HG03064 (cell line): Measurements from ENCODE around the gene NPIPB6.

Experiments used
- ATAC-seq: cut with Tn5 transposase; IDR thresholded peaks from one replicate; pipeline ENCODE4 v1.9.1; 2021; ENCODE audit warnings: low read depth; ENCODE audit not compliant: unreplicated experiment

Gene NPIPB6

DNA sequence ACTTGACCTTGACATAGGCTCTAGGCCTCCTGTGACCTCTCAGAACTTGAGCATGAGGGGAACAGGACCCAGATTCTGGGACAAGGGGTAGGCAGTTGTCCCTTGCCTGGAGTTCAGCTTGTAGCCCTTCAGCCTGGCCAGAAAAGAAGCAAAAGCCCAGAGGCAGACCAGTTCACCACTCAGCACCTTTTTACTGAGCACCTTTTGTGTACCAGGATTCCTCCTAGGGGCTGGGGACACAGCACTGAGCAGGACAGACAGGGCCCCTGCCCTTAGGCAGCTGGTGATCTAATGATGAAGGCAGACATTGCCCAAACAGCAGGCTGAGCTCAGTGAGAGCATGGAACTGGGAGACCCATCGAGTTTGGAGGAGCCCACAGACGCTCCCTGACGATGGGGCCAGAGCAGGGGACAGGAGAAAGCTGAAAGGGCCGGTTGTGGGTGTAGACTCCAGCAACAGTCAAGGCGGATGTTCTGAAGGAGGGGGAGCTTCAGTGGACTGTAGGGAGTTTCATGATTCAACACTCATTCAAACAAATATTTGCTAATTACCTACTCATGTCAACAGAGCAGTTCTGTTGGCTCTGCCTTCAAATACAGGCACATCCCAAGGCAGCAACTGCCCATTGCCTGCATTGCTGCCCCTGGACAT, 38.9 kb downstream of the NPIPB6 start:
- ATAC-seq = no peak

DNA sequence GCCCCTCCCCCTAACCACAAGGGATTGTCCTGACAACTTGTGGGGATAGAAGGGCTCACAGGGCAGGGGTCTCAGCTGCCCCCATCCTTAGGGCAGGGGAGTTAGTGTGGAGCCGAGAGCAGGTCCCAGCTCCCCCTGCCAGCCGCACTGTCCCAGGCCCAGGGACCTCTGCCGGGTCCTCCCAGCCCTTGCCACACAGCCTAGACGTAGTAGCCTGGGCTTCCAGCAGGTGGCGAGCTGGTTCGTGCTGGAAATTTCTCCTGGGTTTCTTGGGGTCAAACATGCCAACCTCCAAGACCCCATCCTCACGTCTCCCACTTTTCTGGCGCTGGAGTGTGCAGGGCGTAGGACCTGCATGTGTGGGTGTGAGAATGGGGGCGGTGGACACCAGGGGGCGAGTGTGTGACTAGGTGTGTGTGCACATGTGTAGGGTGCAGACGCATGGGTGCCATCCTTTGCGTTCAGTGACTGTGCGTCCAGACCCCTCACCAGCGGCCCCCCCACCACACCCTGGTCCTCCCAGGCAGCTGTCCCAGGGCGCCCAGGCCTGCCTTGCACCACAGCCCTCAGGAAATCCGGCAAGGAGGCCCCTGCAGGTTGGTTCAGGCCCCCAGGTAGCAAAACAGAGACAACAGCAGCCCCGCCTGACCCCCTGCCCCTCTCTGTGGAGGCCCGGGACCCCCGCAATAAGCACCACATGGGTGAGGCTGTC, 41.5 kb downstream of the NPIPB6 start:
- no peak for ATAC-seq

DNA sequence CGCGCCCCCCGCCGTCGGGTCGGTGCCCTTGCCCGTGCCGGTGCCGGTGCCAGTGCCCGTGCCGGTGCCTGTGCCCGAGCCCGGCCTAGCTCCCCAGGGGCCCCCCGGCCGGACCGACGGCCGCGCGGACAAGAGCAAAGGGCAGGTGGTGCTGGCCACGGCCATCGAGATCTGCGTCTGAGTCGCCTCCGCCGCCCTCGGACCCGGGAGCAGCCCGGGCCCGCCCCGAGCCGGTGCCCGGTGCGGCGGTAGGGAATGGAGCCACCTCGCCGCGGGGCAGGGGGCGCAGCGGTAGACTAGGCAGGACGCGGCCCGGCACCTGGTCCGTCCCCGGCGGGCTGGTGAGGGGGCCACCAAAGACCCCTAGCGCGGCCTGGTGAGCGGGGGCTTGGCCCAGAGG, 42.6 kb downstream of the NPIPB6 start:
- ATAC-seq = no peak

DNA sequence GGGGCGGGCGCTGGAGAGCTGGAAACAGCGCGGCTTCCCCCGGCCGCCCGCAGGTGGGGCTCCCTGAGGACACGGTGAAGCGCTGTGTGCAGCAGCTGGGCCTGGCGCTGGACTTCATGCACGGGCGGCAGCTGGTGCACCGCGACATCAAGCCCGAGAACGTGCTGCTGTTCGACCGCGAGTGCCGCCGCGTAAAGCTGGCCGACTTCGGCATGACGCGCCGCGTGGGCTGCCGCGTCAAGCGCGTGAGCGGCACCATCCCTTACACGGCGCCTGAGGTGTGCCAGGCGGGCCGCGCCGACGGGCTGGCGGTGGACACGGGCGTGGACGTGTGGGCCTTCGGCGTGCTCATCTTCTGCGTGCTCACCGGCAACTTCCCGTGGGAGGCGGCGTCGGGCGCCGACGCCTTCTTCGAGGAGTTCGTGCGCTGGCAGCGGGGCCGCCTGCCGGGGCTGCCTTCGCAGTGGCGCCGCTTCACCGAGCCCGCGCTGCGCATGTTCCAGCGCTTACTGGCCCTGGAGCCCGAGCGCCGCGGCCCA, 43.2 kb downstream of the NPIPB6 start:
- no peak for ATAC-seq

DNA sequence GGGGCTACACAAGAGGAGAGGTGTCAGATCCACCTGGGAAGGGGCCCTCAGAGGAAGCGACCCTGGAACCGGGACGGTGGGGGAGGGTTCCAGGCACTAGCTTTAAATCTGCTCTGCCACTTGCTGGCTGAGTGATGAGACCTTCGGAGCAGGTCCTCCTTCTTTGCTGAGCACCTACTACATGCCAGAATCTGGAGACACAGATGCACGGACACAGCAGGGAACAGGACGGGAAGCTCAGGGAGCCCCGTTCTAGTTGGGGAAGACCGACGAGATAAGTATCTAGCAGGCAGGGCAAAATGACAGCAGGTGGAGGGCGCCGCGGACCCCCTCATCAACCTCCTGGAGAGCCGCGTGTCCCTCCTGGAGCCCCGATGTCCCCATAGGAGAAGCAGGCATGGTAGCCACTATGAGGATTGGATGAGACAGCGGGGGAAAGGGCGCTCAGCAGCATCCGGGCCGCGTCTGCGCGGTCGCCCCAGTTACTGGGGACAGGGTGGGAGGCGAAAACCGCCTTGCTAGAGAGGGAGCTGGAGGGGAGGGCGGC, 43.8 kb downstream of the NPIPB6 start:
- no peak for ATAC-seq

DNA sequence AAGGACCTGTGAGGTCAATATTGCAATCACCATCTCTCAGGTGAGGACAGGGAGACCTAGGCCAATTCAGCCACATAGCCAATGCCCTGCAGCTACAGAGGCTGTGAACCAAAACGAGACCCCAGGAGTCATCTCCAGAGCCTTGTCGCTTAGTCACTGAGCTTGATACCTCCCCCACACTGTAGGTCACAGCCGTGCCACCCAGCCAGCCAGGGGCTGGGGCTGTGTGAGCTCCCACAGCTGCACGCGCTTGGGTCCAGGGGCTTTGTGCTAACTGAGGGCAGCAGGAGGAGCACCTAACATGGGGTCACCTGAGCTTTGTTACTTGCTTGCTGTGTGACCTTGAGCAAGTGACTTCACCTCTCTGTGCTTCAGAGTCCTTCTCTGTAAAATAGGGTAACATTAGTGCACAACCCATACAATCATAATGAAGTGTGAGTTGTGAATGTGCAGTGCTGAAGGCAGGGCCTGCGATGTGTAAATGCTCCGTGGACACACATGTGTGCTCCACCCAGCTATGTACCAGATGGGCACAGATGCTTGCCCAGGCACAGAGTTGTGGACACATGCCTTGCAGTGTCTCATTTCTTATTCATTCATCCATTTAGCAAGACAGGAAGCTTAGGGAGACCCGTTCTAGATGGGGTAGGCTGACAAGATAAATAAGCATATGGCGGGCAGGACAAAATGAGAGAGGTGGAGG, 45.1 kb downstream of the NPIPB6 start:
- ATAC-seq = no peak

DNA sequence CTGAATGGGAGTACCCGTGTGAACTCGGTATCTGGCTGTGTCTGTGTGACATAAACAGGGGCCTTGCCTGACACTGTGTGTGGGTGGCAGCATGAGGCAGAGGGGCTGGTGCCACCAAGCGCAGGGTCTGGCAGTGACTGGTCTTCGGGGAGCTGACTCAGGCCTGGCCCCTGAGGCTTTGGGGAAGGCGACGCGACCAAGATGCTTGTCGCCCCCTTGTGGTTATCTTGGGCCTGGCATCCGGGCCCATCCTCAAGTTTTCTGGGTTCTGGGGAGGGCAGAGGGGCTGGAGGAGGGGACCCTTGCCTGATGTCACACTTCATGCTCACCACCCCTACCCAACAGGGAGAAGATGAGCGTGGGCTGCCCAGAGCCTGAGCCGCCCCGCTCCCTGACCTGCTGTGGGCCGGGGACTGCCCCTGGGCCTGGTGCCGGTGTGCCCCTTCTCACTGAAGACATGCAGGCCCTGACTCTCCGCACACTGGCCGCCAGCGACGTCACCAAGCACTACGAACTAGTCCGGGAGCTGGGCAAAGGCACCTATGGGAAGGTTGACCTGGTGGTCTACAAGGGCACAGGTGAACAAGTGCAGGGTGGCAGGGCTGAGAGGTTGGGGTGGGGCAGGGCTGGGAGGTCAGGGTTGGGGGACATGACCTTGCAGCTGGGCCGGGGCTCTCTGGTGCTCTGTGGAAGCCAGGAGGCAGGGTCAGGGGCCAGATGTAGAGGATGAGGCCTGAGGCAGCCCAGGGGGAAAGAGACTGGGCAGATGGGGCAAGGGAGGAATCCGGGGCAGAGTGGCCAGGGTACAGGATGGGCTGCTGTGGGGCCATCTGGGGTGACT, 46.0 kb downstream of the NPIPB6 start:
- no peak for ATAC-seq

DNA sequence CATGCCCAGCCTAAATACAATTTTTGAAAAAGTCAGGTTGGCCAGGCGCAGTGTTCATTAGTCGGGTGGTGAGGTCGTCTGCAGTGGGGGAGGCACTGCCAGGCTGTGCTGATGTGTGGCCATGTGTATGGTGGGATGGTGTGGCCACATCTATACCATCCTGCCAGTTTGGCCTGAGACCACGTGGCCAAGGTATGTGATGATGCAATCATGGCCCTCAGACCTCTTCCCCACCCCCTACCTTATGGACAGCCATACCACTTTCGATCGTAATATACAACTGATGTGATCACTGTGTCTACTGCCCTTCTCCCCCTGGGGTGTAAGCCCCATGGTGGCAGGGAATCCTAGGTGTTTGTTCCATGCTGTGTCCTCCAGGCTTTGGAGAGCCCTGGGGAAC, 47.3 kb downstream of the NPIPB6 start:
- no peak for ATAC-seq

DNA sequence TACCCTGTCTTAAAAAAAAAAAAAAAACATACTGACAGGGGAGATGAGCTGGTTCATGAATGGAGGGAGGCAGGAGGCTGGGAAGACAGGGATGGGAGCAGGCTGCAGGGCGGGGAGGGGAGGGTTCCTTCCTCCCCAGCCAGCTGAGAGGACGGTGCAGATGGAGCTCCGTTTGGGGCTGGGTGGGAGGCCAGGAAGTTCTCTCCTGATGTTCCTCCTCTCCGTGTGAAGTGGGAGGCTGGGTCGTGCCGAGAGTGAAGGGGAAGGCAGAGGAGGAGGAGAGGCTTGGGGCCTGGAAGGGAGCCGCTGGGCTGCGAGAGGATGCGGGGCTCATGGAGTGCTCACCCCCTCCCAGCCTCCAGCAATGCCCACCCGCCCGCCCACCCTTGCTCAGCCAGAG, 49.7 kb downstream of the NPIPB6 start:
- ATAC-seq = no peak

DNA sequence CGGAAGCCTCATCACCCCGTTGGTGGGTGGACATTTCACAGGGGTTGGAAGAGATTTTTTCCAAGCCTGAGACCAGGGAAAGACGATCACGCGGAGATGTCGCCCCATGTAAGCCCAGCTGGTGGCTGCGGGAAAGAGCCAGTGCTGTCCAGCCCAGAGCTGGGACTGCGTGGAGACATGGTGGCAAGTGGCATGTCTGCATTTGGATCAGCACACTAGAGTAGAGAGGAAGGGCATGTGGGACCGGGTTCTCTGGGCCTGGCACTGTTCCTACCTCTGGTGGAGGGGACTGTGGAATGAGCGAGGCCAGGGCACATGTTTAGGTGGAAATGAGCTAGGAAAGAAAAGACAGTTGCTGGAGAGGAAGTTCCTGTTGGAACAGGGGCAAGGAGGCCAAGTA, 51.0 kb downstream of the NPIPB6 start:
- ATAC-seq = no peak

DNA sequence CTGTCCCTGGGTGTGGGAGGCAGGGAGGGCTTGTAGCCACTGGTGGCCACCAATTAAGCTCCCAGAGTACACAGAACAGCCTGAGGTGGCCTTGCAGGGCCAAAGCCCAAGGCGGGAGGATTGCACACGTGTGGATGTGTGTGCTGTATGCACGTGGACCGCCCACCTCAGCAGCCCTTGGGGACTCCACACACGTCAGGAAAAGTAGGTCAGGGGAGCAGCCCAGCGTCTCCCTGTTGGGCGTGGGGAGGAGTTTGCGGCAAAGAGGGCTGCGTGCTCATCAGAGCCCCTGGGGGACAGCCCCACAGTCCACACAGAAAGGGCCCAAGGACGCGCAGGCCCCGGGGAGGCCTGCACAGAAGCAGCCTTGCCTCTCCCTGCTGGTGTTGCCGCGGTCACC, 51.4 kb downstream of the NPIPB6 start:
- ATAC-seq = no peak

DNA sequence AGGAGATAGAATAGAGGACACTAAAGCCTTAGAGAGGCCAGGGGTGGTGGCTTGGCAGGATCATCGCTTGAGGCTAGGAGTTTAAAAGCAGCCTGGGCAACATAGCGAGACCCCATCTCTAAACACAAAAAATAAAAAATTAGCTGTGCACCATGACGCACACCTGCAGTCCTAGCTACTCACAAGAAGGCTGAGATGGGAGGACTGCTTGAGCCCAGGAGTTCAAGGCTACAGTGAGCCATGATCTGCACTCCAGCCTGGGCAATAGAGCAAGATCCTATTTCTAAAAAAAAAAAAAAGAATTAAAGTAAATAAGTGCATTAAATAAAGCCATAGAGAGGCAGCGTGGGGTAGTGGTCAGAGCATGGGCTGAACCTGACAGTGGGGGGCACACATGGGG, 51.9 kb downstream of the NPIPB6 start:
- no peak for ATAC-seq

DNA sequence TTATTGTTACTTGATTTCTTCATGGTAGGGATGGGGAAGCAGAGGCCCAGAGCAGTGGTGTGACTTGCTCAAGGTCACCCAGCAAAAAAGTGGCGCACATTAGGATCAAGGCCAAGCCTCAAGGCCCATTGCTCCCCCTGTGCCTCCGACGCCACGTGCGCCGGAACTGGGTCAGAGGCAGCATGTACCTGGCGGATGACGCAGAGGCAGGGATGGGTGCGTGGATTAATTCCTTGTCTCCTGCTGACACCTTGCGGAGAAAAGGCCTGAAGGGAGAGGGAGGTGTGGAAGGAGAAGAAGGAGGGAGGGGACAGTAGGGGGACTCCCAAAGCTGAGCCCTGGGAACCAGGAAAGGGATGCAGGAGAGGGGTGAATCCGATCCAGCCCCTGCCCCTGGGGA, 52.5 kb downstream of the NPIPB6 start:
- ATAC-seq = no peak

DNA sequence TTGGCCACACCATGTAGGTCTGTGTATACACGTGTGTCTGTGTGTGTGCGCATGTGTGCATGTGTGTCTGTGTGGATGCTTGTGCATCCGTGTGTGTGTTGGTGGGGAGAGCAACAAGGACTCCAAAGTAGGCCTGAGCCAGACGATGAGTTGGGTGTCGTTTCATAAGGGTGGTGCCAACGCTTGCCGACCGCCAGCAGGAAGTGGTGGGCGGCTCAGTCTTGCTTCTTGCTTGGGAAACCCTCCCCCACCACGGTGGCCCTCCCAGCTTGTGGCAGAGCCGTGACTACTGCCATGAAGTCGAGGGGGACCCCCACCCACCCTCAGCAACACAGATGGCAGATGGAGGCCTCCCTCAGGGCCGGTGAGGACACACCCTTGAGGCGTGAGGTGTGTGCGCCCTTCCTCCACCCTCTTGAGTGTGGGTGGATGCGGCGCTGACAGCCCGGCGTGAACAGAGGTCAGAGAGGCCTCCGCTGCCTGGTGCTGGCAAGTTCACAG, 53.4 kb downstream of the NPIPB6 start:
- no peak for ATAC-seq

DNA sequence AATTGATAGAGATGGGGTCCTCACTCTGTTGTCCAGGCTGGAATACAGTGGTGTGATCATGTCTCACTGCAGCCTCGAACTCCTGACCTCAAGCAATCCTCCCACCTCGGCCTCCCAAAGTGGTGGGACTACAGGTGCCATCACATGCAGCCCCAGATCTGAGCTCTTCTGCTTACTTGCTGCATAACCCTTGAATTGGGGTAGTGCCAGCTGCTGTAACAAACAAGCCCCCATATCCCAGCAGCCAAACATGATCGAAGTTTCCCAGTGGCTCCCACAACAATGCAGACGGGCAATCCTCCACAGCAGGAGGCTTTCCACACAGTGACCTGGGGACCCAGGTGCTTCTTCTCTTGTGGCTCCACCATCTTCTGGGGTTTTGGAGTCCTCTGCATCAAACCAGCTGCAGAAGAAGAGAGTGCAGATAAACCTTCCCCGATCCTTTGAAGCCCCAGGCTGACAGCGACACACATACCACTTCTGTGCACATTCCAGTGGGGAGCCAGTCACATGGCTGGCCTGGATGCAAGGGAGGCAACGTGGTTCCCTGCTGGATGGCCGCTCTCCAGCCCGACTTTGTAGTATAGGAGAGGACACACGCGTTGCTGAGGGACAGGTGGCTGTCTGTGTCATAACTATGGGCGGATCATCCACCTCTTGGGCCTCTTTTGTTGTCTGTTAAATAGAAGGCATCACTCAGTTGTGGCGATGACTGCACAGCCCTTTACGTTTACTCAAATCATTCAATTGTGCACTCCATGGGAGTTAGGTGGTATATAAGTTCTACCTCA, 54.3 kb downstream of the NPIPB6 start:
- ATAC-seq = no peak

DNA sequence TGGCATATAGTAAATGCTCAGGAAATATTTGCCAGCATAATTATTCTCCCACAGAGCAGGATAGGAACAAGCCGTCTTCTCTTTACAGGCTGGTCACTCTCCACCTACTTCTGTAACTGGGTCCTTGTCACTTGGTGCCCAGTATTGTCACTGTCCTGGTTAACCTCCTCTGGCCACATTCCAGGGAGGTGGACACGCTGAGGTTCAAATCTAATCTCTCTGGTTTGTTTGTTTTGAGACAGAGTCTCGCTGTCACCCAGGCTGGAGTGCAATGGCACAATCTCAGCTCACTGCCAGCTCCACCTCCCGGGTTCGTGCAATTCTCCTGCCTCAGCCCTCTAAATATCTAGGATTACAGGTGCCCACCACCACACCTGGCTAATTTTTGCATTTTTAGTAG, 55.4 kb downstream of the NPIPB6 start:
- no peak for ATAC-seq

DNA sequence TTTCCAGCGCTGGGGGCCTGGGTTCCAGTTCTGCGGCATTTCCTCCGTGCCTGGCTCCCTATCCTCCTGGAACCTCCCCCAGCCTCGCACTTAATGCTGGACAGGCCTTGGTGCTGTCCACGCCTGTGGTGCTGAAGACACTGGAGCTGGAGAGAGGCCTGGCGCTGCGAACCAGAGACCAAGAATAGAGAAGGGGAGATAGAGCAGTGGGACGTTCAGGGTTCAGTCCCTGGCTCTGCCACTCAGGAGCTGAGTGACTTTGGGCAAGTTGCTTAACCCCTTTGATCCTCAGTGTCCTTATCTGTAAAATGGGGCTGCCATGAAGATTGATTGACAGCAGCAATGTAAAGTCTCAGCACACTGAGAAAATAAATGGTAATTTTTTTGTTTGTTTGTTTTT, 59.1 kb downstream of the NPIPB6 start:
- ATAC-seq = no peak

DNA sequence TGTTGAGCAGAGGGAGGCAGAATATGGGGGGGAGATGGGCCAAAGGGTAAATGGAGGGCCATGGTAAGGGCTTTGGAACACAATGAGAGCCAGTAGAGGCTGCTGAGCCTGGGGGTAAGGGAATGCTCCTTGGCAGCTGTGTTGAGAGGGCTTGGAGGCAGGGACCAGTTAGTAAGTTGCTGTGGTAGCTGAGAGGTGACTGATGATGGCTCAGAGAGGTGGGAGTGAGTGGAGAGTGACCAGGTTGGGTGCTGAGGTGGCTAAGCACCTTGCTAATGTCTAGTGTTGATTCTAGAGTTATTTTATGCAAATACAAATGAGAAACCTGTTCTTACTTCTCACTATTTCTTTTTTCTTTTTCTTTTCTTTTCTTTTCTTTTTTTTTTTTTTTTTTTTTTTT, 60.2 kb downstream of the NPIPB6 start:
- ATAC-seq = no peak

DNA sequence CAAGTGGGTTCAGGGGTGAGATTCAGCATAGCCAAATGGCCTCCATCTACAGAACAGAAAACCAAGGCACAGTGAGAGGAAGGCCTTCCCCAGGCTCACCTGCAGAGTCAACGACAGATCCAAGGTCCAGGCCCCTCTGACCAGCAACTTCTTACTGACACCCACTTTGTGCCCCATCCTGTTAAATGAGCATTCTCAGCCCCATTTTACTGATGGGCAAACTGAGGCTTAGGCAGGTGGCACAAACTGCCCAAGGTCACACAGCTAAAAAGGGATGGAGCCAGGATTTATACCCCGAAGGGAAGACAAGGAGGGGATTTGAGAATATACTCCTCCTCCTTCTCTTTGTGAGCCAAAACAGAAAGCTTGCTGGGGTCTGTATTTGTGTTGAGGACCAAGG, 61.7 kb downstream of the NPIPB6 start:
- no peak for ATAC-seq

DNA sequence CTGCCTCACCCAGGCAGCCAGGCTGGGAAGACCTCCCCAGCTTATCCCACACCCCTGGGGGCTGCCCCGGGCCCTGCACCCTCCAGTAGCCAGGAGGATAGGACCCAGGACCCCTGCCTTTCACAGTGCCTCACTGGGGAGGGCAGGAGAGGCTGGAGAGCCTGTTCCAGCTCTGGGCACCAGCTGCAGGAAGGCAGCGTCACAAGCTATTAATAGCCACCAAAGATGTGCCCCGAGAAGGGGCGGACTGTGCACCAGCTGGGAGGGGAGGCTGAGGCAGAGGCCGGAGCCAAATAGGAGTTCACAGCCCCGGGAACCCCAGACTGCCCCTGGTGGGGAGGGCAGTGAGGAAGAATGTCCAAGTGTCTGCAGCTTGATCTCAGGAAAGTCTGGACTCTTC, 62.2 kb downstream of the NPIPB6 start:
- no peak for ATAC-seq
